HG03342 (cell line): ENCODE results near the gene SAMMSON.
A peak's percentile ranks its signal among the peaks of the same experiment; 100 is the strongest.

Source experiments
- ATAC-seq: cut with Tn5 transposase; IDR thresholded peaks from one replicate; pipeline ENCODE4 v1.9.1; 2021; ENCODE audit warnings: mild to moderate bottlenecking, moderate library complexity; ENCODE audit not compliant: unreplicated experiment

SAMMSON gene

DNA sequence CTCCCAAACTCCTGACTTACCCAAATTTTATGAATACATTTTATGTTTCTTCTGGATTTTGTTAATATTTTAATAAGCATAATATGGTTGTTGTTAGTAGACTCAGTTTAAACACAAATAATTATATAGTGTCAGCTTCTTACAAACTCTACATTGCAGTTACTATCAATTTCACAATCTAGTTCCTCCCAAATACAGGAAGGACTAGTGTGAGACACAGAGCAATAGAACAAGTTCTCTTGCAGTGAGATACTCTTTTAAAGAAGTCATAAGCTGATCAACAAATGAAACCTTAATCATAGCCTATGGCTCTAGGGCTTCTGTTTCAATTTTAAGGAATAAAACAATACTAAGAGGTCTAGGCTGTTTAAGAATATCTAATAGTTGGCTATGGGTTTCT is 86.1 kb downstream of the SAMMSON start:
- no peak for ATAC-seq

DNA sequence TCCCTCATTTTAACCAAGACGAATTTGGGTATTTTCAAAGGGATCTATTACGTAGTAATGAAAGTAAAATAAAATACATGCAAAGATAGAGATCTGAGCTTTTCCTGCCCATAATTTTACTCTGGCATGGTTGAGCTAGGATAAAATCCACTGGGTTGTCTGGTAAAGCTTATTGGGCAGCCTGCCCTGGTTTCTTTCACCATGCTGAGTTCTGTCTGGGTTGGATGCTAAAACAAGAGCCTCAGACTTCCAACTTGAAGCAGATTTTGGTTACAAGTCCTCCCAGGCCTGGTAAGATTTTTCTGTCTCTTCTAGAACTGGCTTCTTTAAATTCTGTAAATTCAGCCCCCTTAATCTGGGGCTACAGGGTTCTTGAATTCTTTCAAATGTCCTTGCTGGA is 86.8 kb downstream of the SAMMSON start:
- no peak for ATAC-seq

DNA sequence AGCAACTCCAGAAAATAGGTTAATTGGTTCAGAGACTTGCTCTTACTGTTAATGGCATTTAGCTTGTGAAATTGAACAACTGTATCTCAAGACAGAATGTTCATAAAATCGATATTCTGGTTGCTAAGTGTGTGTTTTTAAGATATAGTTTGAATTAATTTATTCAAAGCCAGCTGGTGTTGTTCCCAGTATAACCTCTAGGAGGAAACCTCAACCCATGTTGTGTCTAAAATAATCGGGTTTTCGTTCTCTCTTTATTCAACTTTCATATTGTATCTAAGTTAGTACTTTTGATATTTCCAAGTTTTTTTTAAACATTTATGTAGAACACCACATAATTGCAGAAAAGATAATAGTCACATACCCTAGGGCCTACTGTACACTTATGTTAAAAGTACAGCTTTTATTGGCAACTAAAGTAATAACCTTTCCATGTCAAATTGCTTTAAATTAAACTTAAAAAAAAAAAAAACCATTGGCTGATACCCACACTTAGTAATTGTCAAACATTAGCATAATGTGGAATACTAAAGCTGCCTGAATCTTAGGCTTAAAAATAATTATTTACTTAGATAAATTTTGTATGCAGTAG is 90.9 kb downstream of the SAMMSON start:
- ATAC-seq: no peak

DNA sequence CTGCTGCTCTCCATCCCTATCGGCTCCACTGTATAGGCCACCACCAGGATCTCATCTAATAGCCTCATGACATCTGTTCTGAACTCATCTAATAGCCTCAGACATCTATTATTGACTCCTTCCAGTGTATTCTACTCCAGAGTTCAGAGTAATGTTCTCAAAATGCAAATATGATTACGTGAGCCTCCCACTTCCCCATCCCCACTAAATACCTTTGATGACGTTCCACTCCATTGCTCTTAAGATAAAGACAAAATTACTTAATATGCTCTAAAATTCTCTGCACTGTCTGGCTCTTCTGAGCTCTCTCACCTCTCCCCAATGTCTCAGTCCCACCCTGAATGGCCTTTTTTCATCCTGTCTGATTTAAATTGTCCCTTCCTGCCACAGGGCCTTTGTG is 94.7 kb downstream of the SAMMSON start:
- no peak for ATAC-seq

DNA sequence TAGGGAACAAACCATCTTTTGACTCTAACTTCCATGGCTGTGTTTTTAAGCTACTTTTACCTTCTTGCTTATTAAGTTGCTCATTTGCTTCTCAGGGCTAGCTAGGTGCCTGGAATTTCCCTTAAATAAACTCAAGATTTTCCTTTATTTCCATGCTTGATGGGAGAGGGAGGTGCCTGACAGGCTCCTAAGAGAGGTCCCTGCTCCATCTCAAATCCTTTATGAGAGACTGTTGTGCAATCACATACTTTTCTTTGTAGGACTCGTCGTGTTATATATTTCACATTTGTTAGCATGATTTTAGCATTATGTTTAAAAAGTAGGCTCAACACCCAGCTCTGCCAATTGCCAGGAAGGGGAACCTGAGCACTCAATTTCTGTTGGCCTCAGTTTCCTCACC is 95.7 kb downstream of the SAMMSON start:
- no peak for ATAC-seq

DNA sequence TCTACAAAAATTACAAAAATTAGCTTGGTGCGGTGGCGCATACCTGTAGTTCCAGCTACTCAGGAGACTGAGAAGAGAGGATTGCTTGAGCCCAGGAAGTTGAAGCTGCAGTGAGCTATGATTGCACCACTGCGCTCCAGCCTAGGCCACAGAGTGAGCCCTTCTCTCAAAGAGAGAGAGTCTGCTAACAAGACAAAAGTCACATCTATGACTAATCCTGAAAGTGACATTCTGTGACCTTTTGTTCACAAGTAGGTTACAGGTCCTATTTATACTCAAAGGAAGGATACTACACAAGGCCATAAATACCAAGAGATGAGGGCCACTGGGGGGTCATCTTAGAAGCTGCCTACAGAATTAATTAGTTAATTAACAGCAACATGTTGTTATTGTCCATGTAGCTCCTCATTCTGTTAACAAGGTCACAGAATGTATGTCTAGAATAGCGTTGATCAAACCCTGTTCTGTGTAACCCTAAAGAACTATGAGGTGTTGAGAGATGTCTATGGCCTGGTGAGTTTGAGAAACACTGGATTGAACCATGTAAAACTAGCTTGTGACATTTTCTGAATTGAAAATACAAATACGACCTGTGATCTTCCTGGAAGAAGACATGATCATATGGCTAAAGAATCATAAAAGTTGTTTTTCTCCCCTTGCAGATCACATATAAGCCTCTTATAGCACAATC is 97.0 kb downstream of the SAMMSON start:
- ATAC-seq: peak; percentile 97

DNA sequence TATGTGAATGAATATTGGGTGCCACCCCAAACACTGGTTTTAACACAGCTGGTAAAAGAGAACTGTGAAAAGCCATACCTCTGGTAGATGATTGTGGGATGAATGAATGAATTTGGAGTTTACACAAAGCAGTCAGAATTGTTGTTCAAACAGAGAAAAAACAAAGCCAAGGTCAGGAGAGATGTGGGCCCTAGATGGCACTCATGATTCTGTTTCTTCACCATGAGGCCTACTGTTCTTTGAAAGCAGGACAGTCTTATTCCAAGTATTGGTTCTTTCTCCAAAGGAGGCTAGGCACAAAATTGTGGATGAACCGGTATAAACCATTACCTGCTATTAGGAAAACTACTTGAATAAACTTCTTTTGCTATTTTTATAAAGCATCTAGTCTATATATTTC is 97.6 kb downstream of the SAMMSON start:
- no peak for ATAC-seq

DNA sequence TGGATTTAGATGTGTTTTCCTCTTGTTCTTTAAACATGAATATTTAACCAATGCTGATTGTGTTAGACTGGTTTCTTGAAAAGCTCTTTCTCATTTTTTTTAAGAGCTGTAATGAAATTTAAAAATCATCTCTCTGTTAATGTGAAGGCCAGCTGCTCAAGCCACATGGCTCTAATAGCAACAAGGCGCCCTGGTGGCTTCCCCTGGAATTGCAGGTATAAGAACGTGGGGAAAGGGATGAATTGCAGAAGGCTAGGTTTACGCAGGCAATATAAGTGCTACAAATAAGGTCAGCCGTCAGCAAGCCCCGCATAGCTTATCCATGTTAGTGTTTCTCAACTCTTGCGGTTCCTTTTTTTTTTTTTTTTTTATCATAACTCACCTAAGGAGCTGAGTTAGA is 108.5 kb downstream of the SAMMSON start:
- peak; percentile 82 for ATAC-seq

DNA sequence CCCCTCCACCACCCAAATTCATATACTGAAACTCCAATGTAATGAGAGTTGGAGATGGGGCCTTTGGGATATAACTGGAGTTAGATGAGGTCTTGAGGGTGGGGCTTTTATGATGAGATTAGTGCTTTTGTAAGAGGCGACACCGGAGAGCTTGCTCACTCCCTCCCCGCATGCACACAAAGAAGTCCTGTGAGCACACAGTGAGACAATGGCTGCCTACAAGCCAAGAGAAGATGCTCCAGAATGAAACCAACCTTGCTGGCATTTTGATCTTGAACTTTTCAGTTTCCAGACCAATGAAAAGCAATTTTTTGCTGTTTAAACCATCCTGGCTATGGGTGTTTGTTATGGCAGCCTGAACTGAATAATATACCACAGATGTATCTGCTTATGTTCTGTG is 109.0 kb downstream of the SAMMSON start:
- ATAC-seq: no peak

DNA sequence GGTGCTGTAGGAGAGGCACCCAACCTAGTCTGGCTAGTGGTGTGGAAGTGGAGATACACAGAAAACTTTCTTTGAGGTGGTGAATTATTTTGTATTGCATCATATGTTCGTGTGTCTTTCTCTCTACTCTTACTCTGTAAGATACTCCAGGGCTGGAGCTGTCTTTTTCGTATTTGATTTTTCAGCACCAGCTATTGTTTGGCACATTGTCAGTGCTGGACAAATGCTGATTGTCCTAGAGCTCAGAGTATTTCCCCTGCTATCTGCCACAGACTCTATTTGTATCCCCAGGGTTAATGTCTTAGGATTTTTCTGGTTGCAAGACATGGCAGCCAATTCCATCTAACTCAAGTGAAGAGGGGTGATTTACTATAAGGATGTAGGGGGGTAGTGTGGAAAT is 110.5 kb downstream of the SAMMSON start:
- no peak for ATAC-seq

DNA sequence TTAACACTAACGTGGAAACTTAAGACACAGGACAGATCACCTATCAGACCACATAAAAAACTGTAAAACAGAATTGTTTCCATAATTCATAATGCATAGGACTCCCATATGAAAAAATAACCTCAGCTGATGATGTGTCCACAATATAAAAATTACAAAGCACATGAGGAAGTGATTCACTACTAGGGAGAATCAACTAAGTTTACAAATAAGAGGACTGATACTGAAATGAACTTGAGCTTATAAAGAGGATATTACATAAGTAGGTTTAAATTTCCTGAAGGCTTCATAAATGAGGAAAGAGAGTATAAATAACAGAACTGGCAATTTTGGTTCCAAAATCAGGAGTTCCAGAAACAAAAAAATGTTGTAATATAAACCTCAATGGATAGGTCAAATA is 111.9 kb downstream of the SAMMSON start:
- no peak for ATAC-seq

DNA sequence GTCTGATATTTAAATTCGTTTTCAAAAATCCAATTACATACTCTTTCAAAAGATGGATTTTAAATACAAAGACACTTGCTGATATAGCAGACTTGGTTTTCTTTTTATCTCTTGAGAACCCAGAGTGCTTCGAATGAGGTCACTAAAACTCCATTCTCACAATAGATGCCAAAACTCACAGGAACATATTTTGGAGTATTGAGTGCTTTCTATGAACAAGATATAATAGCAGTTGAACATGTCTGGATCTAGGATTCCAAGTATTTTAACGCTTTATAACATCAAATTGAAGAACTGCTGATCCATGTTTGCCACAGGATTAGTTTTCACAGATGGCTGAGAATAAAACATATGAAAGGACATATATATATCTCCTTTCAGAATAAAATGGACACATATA is 113.2 kb downstream of the SAMMSON start:
- ATAC-seq: no peak

DNA sequence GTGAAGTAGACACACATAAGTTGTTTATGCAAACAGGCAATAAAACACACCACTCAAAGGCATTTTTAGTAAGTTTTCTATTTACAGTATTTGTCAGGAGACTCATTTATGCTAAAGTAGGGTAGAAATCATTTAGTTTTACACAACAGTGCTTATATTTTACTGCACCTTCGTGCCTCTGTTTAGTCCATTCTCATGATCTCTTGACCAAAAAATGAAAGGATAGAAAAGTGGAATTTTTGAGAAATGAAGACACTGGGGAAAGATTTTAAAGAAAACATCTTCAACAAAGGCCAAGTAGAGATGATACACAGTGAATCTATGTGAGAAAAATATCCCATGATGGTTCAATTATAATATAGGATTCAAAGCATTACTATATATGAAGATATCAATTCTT is 114.9 kb downstream of the SAMMSON start:
- ATAC-seq: no peak

DNA sequence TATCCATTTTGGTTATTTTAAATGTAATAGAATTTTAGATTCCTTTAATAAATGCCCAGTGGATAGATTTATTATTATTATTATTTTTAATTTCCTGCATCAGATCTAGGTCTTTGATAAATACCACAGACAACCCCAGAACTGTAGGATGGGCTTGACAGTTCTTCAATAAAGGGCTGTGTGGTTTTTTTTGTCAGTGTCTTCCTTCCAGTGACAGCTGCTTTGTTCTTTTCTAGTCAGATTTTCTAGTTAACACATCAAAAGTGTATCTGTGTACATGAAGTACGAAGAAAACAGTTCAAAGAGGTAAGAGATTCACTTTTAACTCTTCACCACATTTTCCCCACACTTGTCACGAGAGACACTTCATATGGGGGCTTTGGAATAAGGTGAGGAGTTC is 120.3 kb downstream of the SAMMSON start:
- ATAC-seq: no peak
